ENCODE measurements around the gene LETM1.

DNA sequence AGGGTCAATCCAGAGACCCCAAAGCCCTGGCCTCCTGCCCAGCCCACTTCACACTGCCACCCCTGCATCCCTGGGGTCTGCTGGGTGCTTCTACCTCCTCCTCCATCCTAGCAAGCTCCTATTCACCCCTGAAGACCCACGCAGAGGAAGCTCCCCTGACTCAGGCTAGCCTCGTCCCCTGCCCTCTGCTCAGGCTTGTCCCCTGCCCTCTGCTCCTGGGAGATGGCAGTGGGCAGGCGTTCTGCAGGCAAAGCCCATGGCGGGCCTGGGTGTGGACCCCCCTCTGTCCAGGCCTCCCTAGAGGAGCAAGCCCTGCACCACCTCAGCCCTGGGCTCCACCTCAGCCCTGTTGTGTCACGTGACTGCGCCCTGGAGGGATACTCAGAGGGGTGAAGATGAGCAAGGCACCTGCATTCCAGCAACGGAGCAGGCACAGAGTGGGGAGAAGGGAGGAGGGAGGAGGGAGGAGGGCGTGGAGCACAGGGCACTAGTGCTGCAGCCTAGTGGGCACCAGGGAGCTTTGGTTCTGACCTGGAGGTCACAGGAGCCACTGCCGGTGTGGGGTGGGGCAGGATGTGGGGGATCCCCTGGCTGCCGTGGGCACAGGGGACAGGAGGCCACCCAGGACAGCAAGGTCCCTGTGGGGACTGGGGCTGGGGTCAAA lies 90.4 kb downstream of the LETM1 start:
- no peak for TF ChIP-seq TAF1 (IDR thresholded peaks at IDR 0.05; ENCODE audit: low read depth, low read length)
- TF ChIP-seq POLR2A (IDR thresholded peaks at IDR 0.05; ENCODE audit: low read depth, low read length), result no peak
- TF ChIP-seq POLR2AphosphoS5 (IDR thresholded peaks at IDR 0.05; ENCODE audit: low read depth, low read length), result no peak
- no peak for TF ChIP-seq SPI1 (IDR thresholded peaks at IDR 0.05; ENCODE audit: low read depth, low read length)
- no peak for TF ChIP-seq PAX5 (IDR thresholded peaks at IDR 0.05; ENCODE audit: insufficient read depth, low read length, severe bottlenecking)
- no peak for TF ChIP-seq POU2F2 (IDR thresholded peaks at IDR 0.05; ENCODE audit: low read depth, low read length)
